Prostate gland (tissue), 2 donors: ENCODE data around the gene ADCYAP1.
"Not testable (repeated sequence)": the region's sequence is repeated elsewhere in the genome, so short reads cannot be mapped to it uniquely, and the experiment has no call there.

Source experiments
- POLR2A ChIP-seq: fragments of 450-650 bp; IDR thresholded peaks from one replicate; pipeline ENCODE4 v1.6.1; 2016; ENCODE audit warnings: antibody characterized with exemption, mild to moderate bottlenecking
- POLR2AphosphoS5 ChIP-seq: sonication (generic); formaldehyde crosslinking; IDR thresholded peaks from one replicate; pipeline ENCODE4 v1.6.1; 2017; ENCODE audit warnings: antibody characterized with exemption
- TF ChIP-seq, protein P1 (sequence below), 4 experiments: fragments of 200-600 bp in 2 of 4; fragments of 450-650 bp in 2 of 4; sonication (generic) in 2 of 4; IDR thresholded peaks; 1 replicate in 3 of 4; 2 replicates in 1 of 4; pipeline ENCODE4 v1.5.1; 2016 to 2019; ENCODE audit warnings: antibody characterized with exemption in 4 of 4, mild to moderate bottlenecking in 2 of 4, moderate library complexity in 2 of 4

DNA sequence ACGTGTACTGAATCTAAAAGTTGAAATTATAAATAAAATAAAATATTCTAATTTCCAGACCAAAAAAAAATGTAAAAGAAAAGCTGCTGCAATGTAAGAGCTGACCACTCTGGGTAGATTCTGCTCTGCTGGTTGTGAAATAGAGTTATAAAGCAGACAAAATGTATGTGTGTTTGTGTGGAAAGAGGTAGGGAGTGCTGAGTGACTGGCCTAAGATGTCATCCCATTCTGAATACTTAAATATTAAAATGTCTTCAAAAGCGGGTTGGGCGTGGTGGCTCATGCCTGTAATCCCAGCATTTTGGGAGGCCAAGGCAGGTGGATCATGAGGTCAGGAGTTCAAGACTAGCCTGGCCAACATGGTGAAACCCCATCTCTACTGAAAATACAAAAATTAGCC, 31.2 kb upstream of the ADCYAP1 start:
- TF ChIP-seq, protein P1, sequence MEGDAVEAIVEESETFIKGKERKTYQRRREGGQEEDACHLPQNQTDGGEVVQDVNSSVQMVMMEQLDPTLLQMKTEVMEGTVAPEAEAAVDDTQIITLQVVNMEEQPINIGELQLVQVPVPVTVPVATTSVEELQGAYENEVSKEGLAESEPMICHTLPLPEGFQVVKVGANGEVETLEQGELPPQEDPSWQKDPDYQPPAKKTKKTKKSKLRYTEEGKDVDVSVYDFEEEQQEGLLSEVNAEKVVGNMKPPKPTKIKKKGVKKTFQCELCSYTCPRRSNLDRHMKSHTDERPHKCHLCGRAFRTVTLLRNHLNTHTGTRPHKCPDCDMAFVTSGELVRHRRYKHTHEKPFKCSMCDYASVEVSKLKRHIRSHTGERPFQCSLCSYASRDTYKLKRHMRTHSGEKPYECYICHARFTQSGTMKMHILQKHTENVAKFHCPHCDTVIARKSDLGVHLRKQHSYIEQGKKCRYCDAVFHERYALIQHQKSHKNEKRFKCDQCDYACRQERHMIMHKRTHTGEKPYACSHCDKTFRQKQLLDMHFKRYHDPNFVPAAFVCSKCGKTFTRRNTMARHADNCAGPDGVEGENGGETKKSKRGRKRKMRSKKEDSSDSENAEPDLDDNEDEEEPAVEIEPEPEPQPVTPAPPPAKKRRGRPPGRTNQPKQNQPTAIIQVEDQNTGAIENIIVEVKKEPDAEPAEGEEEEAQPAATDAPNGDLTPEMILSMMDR (IDR thresholded peaks at IDR 0.05) = not testable (repeated sequence)
- TF ChIP-seq POLR2A, POLR2AphosphoS5: not testable (repeated sequence)
